NCI-H446 treated with DMSO at 0.1 percent for 48 hours (cell line): ENCODE results near the gene ZNF638.

Source experiments
- DNase-seq: peaks from one replicate; lab custom pipeline; 2025; lab: John Stamatoyannopoulos, UW

The ZNF638 gene

DNA sequence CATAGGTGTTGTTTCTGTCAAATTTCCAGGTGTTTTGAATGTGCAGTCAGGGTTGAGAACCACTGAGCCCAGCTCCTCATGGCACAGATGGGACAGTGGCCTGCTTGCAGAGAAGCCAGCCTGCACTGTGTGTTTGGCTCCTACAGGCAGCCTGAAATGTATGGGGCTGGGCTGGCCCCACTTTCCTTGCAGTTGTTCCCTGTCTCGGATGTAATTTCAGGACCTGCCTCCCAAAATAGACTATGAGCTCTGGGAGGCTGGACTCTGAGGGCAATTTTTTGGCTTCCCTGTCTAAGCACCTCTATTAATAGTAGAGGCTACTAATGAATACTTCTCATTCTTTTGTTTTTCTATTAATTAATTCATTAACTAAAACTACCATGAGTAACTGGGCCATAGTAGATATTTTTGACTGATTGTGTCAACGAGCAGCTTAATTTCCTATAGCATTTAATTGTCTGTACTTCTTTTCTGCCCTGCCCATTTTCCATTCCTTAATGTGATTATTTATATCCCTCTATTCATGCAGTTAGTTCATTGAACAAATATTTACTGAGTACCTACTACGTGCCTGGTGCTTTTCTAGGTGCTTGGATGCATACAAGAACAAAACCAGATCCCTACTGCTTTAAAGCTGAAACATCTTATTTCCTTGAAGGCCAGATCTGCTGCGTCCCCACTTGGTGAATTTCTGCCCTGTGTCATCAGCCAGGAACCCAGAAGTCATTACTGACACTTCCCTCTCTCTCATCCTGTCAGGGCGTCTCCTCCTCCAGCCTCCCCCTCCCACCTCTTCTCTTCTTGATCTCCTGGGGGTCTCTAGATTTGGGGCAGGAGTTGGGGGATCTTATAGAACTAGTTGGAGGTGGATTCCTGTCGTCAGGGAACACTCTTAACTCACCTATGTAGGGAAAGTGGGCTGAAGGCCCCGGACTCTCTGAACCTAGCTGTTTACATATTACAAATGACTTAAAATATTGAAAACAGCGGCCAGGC lies 138.1 kb downstream of the ZNF638 start:
- no peak for DNase-seq

DNA sequence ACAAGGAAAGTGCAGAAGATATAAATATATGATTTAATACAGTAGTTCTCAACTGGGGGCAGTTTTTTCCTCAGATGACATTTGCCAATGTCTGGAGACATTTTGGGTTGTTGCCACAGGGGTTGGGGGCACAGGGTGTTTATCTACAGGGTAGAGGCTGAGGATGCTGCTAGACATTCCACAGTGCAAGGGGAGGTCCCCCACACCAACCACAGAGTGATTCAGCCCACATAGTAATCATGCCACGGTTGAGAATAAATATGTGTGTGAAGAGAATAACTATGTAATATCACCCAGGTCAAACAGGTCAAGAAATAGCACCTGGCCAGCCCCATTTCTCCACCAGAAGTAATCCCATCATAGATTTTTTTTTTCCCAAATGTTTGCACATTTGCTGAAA lies 139.7 kb downstream of the ZNF638 start:
- DNase-seq: no peak

DNA sequence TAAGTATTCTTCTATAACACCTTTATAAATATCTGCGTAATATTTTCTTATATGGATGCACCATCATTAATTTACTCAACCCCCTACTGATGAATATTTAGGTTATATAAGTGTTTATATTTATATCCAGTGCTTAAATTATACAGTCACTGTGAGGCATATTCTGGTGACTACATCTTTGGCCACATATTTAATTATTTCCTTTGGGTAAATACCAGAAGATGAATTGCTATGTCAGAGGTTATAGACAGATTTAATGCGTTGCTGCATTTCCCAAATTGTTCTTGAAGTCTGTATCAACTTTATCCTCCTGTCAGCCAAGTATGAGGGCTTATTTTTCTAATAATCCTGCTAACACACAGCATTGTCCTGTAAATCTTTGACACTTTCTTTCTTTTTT lies 140.4 kb downstream of the ZNF638 start:
- DNase-seq: no peak

DNA sequence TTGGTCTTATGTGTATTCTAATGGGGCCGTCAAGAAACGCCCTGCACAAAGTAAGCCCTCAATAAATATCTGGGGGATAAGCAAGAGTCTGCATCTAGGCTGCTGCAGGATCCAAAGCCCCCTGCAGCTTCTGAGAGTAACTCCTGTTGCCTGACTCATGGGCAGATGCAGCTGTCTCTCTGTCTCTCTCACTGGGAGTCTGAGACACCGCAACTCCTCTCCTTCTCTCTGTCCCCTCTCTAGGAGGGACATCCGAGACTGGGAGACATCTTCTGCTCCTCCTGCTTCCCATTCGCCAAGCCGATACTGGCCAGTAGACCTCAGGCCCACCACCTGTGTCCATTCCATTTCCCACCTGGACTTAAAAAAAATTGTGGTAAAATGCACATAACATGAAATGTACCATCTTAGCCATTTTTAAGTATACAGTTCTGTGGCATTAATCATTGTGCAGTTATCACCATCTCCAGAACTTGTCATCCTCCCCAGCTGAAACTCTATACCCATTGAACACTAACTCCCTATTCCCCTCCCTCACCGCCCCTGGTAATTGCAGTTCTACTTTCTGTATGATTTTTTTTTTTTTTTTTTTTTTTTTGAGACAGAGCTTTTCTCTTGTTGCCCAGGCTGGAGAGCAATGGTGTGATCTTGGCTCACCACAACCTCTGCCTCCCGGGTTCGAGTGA lies 141.9 kb downstream of the ZNF638 start:
- no peak for DNase-seq

DNA sequence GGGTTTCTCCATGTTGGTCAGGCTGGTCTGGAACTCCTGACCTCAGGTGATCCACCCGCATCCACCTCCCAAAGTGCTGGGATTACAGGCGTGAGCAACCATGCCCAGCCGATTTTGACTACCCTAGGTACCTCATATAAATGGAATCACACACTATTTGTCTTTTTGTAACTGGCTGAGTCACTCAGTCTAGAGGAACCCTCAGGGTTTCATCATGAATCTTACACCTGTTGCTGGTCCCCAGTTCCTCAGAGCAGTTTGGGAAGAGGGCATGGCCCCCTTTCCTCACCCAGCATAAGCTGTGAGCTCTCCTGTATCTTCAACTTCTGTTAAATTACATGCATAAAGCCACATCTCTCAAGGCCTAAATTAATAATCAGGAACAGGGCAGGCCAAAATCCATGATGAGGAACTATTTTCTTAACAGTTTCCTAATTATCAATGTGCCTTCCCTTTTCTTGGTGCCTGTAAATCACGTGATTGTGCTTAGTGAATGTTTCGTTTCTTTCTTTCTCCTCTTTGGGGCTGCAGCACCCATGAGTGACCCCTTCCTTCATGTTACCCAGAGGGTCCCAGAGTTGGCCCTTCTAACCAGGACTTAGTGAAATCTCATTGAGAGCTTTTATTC lies 142.6 kb downstream of the ZNF638 start:
- no peak for DNase-seq

DNA sequence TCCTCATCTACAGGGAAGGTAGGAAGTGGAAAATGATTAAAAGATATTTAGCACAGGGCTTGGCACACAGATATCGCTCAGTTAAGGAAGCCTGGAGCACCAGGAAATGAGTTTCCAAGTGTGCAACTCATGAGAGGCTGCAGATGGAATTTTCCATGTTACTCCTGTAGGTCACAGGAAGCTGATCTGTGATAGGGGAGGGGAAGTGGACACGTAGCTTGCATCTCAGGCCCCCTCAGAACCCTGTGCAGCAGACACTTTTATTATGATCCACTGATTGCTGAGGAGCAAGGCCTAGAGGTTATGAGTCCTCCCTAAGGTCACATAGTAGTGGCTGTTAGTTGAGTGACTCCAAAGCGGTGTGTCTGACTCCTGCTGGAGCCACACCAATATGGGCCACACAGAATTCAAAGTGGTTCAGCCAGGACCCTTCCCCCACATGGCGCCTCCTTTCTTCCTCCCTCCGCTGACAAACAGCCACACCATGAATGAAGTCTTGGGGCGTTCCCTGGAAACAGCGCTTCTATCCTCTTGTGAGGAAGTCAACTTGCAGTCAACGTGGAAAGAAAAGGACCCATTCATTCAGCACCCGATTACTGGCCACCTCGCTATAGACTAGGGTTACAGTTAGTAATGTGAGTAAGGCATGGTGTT lies 143.3 kb downstream of the ZNF638 start:
- no peak for DNase-seq

DNA sequence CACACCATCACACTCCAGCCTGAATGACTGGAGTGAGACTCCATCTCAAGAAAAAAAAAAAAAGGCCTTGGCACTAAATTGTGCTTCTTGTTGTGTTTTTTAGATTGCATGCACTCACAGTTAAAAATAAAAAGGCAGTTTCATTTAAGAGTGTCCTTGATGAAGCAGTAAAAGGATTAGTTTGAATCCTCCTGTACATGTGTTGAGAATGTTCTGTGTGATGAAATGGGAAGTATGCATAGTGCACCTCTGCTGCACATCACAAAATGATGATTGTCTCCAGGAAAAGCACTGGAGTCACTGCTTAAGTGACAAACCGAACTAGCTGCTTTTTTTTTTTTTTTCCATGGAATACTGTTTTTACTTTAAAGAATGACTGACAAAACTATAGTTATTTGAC lies 144.9 kb downstream of the ZNF638 start:
- DNase-seq: no peak

DNA sequence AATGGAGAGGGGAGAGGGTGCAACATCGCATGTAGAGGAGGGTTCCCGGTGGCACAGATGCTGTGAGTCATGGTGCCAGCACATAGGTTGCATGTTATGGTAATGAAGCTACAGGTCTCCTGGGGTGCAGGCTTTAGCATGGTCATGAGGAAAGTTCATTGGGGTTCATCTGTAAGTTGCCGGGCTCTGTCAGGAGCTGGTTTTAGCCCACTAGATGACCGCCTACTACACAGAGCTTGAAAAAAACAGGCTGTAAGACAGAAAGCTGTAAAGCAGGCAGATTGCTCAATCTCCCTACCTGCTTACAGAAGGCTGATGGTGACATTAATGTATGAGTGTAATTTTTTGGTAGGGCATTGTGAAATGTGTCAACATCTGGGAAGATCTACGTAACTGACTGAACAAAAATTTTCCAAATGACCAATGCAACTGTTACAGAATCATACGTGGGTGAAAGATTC lies 145.7 kb downstream of the ZNF638 start:
- DNase-seq: no peak

DNA sequence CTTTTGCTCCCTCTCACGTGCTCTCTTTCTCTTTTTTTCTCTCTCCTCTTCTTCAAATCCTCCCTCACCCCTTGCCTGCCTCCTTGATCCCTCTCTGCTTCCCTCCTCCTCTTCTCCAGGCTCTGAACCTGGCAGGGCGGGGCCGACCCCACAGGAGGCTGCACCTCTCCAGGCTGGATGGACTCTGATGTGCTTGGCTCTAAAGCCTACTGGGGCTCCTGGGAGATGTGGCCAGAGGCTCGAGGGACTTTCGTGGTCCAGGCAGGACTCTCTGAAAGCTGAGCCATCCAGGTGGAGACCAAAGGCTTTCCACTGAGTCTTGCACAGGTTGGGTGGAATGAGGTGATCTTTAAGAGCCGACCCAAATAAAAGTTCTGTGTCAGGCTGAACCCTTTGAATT lies 147.2 kb downstream of the ZNF638 start:
- no peak for DNase-seq

DNA sequence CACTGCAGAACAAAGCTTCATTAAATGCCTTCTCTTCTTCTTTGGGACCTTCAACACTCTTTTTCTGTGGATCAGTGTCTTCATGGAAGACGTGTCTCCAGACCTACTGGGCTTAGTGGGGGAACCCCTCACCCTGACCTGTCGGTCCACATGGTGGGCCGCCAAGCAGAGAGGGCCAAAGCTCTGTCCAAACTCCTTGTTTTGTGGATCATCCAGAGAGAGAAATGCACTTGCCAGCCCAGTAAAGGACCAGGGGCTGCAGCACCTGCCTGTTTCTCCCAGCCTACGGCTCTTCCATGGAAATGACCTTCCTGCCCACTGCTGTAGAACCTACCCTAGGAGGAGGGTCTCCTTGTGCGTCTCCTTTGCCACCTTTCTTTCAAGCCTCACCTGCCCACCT lies 147.7 kb downstream of the ZNF638 start:
- no peak for DNase-seq

DNA sequence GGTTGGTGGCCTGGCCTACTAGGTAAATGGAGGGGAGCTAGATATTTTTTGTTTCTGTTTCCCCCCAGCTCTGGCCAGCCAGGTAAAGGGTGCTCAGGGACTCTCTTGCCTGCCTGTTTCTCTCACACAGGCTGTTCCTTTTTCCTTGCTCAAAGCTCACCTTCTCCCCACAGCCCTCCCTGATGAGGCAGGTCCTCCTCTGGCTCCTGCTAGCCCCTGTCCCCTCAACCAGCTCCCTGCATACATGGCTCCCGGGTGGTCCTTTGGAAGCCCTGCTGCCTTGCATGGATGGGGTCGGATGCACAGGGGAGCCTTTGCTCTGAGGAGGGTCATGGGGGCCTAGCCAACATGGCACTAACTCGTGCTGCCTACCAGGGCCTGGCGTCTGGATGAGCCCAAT lies 149.5 kb downstream of the ZNF638 start:
- DNase-seq: no peak

DNA sequence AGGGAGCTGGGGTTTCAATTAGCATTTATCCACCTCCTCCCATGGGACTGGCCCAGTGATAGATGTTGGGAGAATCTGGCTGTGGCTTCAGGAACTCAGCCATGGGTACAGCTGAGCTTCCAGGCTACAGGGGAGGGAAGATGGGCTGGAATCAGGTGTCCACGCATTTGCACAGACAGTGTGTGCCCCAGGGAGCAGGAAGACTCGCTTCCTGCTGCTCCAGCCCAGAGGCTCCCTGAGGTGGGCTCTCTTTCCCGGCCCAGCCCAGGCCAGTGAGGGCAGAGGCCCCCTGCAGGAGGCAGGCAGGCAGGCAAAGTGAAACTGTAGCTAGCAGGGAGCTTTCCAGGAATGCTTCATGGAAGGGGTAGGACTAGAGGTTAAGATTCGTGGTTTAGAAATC lies 150.5 kb downstream of the ZNF638 start:
- DNase-seq: no peak

DNA sequence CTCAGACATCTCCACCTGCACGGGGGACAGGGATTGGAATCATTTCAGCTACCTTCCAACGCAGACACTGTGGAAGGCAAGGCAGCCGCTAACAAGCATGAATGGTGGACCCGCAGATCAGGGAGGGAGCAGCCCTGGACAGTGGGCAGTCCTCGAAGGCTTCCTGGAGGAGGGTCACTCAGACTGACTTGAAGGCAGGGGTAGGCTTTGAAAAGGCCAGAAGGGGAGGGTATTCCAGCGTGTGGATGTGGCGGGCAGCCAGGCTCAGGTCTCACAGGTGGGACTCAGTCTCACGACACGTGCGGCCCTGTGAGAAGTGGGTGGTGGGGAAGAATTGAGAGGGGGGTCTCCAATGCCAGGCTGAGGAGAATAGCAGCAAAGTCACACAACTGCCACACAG lies 151.7 kb downstream of the ZNF638 start:
- no peak for DNase-seq

DNA sequence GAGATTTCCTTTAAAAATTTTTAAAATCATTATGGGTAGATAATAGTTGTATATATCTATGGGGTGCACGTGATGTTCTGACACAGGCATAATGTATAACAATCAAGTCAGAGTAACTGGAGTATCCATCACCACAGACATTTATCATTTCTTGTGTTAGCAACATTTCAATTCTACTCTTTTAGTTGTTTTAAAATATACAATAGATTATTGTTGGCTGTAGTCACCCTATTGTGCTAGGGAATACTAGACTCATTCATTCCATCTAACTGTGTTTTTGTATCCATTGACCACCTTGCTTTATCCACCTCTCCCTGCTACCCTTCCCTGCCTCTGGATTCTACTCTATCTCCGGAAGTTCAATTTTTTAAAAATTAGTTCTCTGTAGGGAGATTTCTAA lies 152.8 kb downstream of the ZNF638 start:
- no peak for DNase-seq
